ENCODE data around the gene PLA2G4A. TPM values are rescaled to one million over a fixed set of nuclear protein-coding genes. Genes with fewer than 3 reads are reported as not detected.

PLA2G4A gene
- total and polyA plus RNA-seq, 2 donors (not counting 3 experiments of a cell fraction or from before 2014, with no cell fraction given), result 8.2 to 13.3 TPM

DNA sequence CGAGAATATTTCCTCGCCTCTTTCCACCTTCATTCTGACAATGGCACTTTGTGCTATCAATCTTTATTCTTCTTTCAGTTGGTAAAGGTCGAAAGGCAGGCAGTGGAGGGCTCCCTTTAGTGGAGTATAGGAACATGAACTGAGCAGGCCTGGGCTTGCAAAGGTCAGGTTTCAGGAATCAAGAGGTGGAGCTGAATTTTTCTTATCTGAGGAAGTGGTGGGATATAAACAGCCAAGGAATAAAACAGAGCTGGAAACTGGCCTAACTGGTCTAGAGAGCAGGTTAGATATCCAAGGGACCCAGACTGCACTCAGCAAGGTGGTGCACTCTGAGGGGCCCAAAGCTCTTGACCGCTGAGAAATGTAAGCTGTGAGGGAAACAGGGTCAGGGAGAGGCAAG, 99.1 kb downstream of the PLA2G4A start:
- H3K4me2 ChIP-seq (ENCODE audit: insufficient read depth, low read length), result peak overlapping the region; percentile 12
- H3K9me1 ChIP-seq (replicated peaks; ENCODE audit: control insufficient read depth, extremely low read depth, insufficient read depth, low read length), result no peaks in the 10 kb centered on the region
- BruUV-seq (replicated peaks), result no TSS peak
- TF ChIP-seq, protein P1, sequence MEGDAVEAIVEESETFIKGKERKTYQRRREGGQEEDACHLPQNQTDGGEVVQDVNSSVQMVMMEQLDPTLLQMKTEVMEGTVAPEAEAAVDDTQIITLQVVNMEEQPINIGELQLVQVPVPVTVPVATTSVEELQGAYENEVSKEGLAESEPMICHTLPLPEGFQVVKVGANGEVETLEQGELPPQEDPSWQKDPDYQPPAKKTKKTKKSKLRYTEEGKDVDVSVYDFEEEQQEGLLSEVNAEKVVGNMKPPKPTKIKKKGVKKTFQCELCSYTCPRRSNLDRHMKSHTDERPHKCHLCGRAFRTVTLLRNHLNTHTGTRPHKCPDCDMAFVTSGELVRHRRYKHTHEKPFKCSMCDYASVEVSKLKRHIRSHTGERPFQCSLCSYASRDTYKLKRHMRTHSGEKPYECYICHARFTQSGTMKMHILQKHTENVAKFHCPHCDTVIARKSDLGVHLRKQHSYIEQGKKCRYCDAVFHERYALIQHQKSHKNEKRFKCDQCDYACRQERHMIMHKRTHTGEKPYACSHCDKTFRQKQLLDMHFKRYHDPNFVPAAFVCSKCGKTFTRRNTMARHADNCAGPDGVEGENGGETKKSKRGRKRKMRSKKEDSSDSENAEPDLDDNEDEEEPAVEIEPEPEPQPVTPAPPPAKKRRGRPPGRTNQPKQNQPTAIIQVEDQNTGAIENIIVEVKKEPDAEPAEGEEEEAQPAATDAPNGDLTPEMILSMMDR (IDR thresholded peaks at IDR 0.05; ENCODE audit: extremely low read depth in 1 of 2, insufficient read depth in 1 of 2, low read depth in 1 of 2, low read length in 2 of 2), result no peak
- no peak for TF ChIP-seq GATA2 (IDR thresholded peaks at IDR 0.05; ENCODE audit: insufficient read depth, insufficient read length, low read depth, low read length)
- TF ChIP-seq, protein P2, sequence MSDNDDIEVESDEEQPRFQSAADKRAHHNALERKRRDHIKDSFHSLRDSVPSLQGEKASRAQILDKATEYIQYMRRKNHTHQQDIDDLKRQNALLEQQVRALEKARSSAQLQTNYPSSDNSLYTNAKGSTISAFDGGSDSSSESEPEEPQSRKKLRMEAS (IDR thresholded peaks at IDR 0.05; ENCODE audit: insufficient read depth, insufficient read length), result no peak
- TF ChIP-seq FOS (IDR thresholded peaks at IDR 0.05; ENCODE audit: borderline replicate concordance, insufficient read depth, low read length), result no peak
- no peak for TF ChIP-seq MYC (IDR thresholded peaks at IDR 0.05; ENCODE audit: low read depth, low read length)
- no peak for TF ChIP-seq EZH2 (IDR thresholded peaks at IDR 0.05; ENCODE audit: borderline replicate concordance, low read depth, low read length, severe bottlenecking)
- no peak for TF ChIP-seq JUN (IDR thresholded peaks at IDR 0.05; ENCODE audit: borderline replicate concordance, insufficient read depth, insufficient read length, low read depth)
- TF ChIP-seq POLR2A (IDR thresholded peaks at IDR 0.05; ENCODE audit: low read depth, low read length), result no peak
- TF ChIP-seq POLR2AphosphoS5 (IDR thresholded peaks at IDR 0.05; ENCODE audit: insufficient read depth, low read depth, low read length), result no peak
- H3K4me1 ChIP-seq (ENCODE audit: control insufficient read depth, extremely low read depth, insufficient read depth, low read length), result peaks cover 5% of the 10 kb centered on the region
- dilution Hi-C loops (cut with MboI; ENCODE audit: extremely low pct_ligation_motif_present, low sequenced_read_pairs), result no loop called here
- H3K79me2 ChIP-seq (ENCODE audit: control insufficient read depth, insufficient read depth, low read length), result no peaks in the 10 kb centered on the region
- no peaks in the 10 kb centered on the region for H3K36me3 ChIP-seq (ENCODE audit: control insufficient read depth in 2 of 2, extremely low read depth in 1 of 2, insufficient read depth in 2 of 2, low read length in 2 of 2)
- CTCF ChIA-PET, result interaction anchor here (1.5 to 3.5 kb wide), 2 partner anchors 11 to 47 kb away, joined by 3 to 11 read pairs; no protein-coding TSS in a partner anchor
- H3K9me3 ChIP-seq (replicated peaks; ENCODE audit: control insufficient read depth, insufficient read depth, low read length), result no peaks in the 10 kb centered on the region
- no peak overlapping the region for H3K9ac ChIP-seq (replicated peaks; ENCODE audit: extremely low read depth, insufficient read depth, low read length)
- peak overlapping the region; percentile 8 for H3K27ac ChIP-seq (ENCODE audit: insufficient read depth, low read depth, low read length)
- no peaks in the 10 kb centered on the region for H4K20me1 ChIP-seq (replicated peaks; ENCODE audit: control insufficient read depth, extremely low read depth, insufficient read depth, low read length)
- FAIRE-seq, result no peak
- intact Hi-C loops (cut with micrococcal nuclease), result loop anchor here (2.0 kb wide), 1 partner anchor 17 kb away; no protein-coding TSS in a partner anchor
- no peaks in the 10 kb centered on the region for H3K27me3 ChIP-seq (ENCODE audit: control insufficient read depth in 2 of 2, insufficient read depth in 2 of 2, low read length in 2 of 2)
- peak; percentile 74 for DNase-seq (ENCODE audit: low read depth, low spot score)
- no peak overlapping the region for H3K4me3 ChIP-seq (replicated peaks in 1 of 3; ENCODE audit: insufficient read depth in 1 of 3, low read depth in 1 of 3, low read length in 3 of 3)
- POLR2A ChIA-PET, result no interaction called here
- peak overlapping the region; percentile 76 for H2AFZ ChIP-seq (ENCODE audit: low read depth, low read length)
